ENCODE data around the gene AMOTL1.

The AMOTL1 gene

GRCh38 chr11:94868468-94868867 is 100.3 kb downstream of the AMOTL1 start:
- TF ChIP-seq, protein P1, sequence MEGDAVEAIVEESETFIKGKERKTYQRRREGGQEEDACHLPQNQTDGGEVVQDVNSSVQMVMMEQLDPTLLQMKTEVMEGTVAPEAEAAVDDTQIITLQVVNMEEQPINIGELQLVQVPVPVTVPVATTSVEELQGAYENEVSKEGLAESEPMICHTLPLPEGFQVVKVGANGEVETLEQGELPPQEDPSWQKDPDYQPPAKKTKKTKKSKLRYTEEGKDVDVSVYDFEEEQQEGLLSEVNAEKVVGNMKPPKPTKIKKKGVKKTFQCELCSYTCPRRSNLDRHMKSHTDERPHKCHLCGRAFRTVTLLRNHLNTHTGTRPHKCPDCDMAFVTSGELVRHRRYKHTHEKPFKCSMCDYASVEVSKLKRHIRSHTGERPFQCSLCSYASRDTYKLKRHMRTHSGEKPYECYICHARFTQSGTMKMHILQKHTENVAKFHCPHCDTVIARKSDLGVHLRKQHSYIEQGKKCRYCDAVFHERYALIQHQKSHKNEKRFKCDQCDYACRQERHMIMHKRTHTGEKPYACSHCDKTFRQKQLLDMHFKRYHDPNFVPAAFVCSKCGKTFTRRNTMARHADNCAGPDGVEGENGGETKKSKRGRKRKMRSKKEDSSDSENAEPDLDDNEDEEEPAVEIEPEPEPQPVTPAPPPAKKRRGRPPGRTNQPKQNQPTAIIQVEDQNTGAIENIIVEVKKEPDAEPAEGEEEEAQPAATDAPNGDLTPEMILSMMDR (conservative IDR thresholded peaks at IDR 0.05; ENCODE audit: low read depth, low read length) = no peak
- H3K4me3 ChIP-seq (ENCODE audit: low read length) = no peak overlapping the region

GRCh38 chr11:94869186-94869585 is 101.0 kb downstream of the AMOTL1 start:
- no peak overlapping the region for H3K4me3 ChIP-seq (ENCODE audit: low read length)
- TF ChIP-seq, protein P1 (conservative IDR thresholded peaks at IDR 0.05; ENCODE audit: low read depth, low read length) = no peak
- no peak for DNase-seq (ENCODE audit: low read depth)

More at GRCh38 chr11:94868468-94868867, 100.3 kb downstream of the AMOTL1 start:
- DNase-seq (ENCODE audit: low read depth) = no peak

DNA sequence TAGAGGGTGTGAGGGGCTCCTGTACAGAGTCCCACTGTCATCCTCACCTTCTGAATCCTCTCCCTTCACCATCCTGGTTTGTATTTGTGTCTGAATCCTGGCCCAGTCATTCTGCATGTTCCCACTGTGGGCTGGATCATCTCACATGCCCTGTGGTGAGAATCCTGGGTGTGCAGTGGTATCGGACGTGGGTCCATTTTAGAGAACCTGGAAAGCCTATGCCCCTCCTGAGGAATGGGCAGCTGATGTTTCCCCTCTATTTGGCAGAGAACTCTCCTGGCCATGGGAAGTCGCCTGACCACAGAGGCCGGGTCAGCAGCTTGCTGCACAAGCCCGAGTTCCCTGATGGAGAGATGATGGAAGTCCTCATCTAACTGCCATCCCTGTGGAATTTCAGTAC is 102.3 kb downstream of the AMOTL1 start:
- no peak for DNase-seq (ENCODE audit: low read depth)
- TF ChIP-seq, protein P1 (conservative IDR thresholded peaks at IDR 0.05; ENCODE audit: low read depth, low read length) = no peak
- no peak overlapping the region for H3K4me3 ChIP-seq (ENCODE audit: low read length)

DNA sequence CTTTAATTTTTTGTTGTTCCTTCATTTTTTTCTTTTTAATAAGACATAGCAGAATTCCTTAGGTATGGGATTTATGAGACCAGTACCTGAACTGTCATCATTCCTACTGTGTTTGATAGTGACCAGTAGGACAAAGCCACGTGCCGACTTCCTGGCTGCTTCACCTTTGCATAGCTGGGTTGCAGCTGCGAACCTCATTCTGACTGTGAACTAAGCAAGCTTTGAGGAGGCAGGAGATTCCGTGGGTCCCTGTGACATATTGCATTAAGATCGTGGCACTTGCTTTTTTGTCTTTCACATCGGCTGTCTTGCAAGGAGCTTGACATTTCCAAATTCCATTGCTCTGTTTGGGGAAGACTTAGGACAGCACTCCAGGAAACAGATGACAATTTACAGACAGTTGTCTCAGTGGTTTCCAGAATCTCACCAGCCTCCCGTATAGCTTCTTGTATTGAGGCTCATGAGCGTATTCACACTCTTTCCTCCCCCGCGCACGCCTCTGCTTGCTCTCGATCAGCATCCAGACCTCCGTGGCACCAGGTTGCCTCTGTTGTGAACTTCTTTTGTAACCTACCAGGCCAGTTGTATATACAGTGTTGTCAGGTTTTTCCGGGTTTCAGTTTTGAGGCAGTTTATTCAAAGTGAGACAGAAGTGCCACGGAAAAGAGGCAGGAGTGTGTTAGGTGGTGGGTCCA is 103.5 kb downstream of the AMOTL1 start:
- TF ChIP-seq, protein P1 (conservative IDR thresholded peaks at IDR 0.05; ENCODE audit: low read depth, low read length) = no peak
- no peak overlapping the region for H3K4me3 ChIP-seq (ENCODE audit: low read length)
- DNase-seq (ENCODE audit: low read depth) = no peak

DNA sequence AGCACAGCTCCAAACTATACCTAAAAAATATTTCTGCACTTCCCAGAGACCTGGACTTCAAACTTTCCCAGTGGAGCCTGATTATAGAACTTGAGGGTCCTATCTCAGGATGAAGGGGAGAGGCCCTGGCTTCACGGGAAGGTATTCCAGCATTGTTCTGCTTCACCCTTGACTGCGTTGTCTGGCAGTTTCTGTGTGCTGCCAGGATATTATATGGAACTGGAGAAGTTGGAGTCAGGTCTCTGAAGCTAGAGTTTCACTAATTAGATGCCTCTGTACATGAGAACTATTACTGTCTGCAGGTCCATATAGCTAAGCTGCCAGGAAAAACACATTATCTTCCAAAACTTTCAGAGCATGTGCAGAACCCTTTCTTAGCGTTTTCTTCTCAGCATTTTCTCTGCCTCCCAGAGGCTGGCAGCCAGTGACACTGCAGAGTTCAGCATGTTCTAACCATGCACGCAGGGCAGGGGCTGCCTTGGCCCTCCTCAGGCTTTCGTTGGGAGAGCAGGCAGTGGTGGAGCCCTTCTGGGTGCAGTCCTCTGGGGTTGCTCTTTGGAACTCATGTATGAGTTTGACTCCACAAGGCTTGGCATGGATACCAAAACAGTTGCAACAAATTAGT is 105.9 kb downstream of the AMOTL1 start:
- TF ChIP-seq, protein P1 (conservative IDR thresholded peaks at IDR 0.05; ENCODE audit: low read depth, low read length) = no peak
- no peak overlapping the region for H3K4me3 ChIP-seq (ENCODE audit: low read length)
- DNase-seq (ENCODE audit: low read depth) = no peak

DNA sequence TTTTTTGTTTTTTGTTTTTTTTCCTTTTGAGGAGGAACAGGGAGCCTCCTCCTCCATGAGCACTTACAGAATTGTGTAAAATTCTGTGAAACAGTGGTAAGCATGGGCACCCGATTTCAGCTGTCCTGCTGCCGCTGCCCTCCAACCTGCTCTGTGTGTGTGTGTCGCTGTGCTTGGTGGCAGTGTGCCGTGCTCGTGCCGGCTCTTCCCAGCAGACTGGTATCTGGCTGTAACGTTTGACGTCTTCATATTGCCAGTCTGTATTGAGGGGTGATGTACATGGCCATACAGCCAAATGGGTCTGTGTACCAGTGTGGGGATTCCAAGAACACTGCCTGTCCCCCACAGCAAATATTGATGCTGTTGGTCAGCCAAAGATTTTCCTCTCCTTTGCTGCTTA is 108.1 kb downstream of the AMOTL1 start:
- H3K4me3 ChIP-seq (ENCODE audit: low read length) = no peak overlapping the region
- no peak for DNase-seq (ENCODE audit: low read depth)
- TF ChIP-seq, protein P1 (conservative IDR thresholded peaks at IDR 0.05; ENCODE audit: low read depth, low read length) = no peak
